Measurements from ENCODE around the gene GRP.

The GRP gene

DNA sequence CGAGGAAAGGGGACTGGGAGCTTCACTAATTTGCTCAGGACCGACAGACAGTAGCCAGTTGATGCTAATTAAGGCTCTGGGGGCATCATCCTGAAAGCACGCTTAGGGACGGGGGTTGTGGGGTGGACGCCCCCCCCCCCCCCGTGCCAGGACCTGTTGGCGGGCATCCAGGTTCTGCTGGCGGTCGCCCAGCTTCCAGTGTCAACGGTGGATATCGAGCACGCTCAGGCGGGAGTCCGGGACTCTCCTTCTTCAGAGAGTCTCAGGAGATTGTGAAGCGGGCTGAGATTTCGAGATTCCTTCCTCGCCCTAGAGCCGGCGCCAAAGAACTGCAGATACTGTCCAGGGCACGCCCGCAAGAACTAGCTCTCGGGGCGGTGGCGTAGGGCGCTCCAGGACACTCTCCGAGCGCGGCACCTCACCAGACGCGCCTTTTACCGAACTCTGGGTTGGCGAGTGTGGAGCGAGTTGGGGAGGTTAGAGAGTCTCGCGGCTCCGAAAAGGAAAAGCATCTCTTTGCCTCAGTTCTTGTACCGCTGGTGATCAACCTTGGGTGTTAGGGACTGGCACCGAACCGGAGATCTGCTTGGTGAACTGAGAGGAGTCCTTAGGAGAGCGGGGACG lies 47.7 kb downstream of the GRP start:
- DNase-seq (ENCODE audit: low read depth in 2 of 2), result no peak

DNA sequence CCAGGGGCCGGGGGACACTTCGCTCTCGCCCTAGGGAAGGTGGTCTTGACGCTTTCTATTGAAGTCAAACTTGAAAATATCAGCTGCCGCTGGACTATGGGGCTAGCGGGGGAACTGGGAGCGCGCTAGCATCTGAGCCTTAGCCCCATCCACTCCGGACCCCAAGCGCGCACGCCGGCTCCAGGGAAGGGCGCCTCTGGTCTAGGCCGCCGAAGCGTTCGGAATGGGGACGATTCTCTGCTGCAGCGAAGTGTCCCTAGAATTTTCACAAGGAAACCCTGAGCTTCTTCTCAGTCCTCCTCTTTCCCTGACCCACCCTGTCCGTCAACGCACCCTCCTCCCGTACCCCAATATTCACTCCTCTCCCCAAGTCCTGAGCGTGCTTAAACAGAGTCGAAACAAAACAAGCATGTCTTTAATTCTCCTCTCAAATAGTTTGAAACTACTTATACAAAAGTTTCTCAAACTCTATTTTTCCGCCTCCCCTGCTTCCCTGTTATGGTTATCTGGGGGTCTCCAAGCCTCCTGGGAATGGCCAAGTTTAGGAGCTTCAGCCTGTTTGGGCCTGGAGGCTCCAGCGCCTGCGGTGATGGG lies 48.3 kb downstream of the GRP start:
- DNase-seq (ENCODE audit: low read depth in 2 of 2), result no peak

DNA sequence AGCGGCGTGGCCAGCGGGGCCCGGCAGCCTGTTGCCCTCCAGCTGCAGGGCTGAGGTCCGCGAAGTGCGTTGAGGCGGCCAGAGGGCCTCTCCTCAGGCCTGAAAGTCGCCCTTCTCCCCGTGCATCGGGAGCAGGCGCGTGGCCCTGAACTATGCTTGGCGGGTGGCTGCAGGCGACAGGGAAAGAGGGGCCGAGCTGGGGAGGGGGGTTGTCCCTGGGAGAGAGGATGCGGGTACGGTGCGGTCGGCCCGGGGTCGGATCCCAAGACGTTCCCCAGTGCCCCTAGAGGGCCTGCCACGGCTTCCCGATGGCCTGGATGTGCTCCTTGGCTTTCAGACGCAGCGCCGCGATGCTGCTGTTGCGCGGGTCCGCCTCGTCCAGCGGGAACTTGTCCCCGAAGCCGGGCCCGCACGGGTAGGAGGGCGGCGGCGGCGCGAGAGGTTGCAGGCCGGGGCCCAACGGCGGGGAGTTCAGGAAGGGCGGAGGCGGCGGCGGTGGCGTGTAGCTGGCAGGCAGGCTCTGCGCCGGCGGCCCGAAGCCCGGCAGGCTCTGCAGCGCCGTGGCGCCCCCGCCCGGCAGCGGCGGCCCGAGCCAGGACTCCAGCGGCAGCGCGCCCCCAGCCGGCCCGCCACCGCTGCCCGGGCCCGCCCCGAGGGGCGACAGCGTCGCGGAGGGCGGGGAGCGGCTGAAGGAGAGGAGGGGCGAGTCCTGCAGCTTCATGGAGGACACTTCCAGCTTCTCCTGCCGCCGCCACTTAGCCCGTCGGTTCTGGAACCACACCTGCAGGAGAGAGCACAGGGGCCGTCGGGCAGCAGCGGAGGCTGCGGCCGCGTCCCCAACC lies 49.0 kb downstream of the GRP start:
- no peak for DNase-seq (ENCODE audit: low read depth in 2 of 2)

DNA sequence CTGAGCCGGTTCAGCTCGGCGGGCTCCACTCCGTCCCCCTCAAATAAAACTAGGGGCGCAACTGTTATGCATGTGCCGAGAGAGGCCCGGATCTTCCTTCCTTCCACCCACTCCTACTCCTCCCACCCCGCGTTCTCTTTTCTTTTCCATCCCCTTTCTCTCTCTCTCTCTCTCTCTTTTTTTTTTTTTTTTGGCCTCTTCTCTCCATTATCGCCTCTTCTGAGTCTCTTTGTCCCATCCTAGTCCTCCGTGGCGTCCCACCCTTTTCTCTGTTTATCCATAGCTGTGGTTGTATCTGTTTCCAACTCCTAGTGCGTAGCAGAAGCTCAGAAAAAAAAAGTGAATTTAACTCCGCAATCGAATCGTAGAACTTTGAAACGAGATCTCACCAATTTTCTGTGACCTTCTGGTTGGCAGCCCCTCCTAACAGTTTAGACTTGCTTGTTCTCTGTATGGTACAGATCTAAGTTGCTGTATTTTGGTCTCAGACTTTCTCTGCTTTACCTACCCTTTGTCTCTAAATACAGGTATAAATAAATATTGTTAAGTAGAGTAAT lies 49.7 kb downstream of the GRP start:
- DNase-seq (ENCODE audit: low read depth in 2 of 2), result no peak

DNA sequence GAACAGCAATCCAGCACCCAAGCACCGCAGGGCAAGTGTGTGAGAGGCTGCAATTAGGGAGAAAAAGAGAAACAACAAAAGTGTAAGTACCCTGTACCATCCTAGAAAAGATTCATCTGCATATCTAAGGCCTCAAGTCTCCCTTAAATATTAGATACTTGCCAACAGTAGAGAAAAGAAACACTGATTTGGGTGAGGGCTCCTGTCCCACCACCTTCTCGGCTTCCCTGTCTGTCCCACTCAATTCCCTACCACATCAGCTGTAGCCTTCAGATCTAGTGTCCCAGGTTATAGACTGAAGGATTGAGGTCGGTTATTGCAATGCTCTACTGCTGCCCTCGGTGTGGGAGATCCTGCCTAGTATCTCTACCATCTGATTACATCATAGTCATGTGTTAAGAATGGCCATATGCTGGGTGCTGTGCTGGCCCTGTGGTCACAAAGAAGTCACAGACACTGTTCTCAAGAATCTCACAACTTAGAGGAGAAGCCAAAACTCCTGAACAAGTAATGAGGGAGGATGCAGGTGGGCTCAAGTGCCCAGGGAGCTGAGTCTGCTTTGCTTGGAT lies 50.8 kb downstream of the GRP start:
- DNase-seq (ENCODE audit: low read depth in 2 of 2), result no peak

DNA sequence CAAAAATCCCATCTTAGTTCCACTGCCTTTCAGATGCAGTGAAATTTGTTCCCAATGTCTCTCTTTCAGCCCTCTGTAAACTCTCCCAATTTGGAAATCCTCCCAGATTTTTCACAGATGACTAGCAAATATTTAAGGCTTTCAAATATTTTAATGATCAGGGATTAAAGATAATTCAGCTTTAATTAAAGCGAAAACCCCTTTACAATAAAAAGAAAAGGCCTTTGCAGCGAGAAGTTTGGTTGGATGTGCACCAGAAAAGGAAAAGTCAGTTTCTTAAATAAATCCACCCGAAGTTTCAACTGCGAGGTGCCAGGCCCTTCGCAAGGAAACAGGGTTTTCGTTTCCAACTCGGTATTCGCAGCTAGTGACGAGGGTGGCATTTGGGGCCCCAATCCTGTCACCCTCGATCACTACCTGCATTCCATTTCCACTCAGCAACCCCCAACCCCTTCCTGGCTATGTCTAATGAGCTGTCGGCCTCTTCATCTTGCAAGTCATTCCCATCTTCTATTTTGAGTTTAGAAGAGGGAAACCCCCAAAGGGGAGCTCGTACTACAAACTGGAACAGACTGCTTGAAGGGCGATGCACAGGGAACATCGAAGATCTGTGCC lies 51.8 kb downstream of the GRP start:
- DNase-seq (ENCODE audit: low read depth in 2 of 2), result no peak

DNA sequence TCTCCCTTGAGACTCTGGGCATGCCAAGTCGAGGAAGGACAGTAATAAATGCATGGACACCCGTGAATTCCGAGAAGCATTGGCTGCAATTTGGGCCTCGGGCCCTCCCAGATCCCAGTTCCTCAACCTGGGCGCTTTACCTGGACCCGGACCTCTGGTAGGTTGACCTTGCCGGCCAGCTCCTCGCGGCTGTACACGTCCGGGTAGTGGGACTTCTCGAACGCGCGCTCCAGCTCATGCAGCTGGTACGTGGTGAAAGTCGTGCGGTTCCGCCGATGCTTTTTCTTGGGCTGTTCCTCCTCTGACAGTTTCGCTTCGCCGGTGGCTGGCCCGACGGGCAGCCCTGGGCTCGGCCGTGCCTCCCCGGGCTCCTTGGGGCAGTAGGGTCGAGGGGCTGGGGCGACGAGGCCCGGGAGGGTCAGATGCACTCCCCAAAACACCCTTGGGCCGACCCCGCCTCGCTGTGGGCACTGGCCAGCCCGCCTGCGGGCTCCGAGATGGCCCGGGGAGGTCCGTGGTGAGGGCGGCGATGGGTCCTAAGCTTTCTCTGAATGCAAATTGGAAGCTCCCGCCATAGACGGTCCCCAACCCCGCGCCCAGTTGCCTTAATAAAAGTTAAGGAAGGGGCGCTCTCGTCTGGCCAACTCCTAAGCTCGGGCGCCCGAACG lies 52.4 kb downstream of the GRP start:
- no peak for DNase-seq (ENCODE audit: low read depth in 2 of 2)

DNA sequence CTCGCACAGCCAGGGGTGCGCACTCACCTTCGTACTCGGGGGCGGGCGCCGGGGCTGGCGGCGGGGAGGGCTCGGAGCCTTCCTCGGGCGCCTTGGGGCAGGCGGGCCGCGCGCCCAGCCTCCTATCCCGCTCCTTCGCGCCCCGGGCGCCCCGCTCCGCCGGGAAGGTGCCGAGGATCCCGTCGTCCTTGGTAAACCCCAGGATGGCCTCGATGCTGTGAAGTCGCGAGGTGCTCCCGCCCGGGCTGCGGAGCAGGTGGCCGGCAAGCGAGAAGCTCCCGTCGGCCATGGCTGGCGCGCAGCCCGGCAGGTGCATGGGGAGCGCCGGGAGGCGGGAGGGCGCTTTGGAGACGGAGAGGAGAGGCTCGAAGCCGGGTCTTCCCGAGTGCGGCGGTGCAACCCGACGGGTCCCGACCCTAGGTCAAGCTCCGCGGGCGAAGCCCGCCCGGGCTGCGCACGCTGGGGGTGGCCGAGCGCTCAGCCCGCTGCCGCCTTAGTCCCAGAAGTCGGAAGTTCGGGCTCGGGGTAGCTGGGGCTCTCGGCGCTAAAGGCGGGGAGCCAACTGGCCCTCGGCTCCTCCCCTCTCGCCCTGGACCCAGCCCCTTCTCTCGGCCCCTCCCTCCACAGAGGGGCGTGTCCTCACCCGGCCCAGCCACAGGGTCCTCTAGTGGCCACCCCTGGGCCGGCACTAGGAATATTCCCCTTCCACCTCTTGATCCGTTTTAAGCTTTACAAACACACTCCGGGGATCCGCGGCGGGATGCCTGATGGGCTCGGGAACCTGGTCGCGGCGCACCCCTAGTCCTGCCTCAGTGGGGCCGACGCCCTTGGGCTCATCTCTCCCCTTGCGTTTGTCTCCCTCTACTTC lies 53.2 kb downstream of the GRP start, which contains the start of gene RAX:
RAX (minus strand) TSS at position 564 of the 868 bp plus-strand sequence; CDS start at position 316, 248 bp downstream.
- DNase-seq (ENCODE audit: low read depth in 2 of 2), result no peak

DNA sequence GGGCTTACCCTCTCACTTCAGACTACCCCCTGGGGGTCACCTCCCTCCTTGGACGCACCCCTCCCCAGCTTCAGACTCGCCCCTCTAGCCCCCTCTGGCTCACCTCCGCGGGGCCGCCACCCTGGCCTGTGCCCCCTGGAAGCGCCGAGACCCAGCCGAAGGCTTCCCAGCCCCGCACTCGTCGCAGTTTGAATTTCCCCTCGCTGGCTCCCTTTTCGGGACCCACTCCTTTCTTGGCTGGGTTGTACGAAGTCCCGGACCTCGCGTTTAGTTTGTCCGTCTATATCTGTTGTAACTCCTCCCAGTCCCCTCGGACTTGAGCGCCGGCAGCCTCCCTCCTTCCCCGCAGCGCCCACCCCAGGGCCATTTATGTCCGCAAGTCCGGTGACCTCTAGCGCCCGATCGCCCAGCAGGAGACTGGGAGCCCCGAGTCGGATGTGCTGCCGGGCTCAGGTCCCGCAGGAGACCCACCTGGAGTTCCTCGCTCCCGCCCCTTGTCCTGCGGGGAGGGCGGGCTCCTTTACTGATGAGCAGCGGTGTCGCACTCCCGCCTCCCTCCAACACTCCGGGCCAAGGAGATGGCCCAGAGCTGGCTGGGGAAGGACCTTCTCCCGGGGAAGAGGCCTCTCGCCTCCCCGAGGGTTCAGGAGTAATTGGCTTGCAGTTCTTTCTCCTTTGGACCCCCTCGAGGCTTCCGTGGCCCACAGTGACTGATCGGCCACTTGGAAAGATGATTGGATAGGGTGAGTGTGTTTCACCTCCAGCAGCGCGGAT lies 54.0 kb downstream of the GRP start:
- DNase-seq (ENCODE audit: low read depth in 2 of 2), result no peak

DNA sequence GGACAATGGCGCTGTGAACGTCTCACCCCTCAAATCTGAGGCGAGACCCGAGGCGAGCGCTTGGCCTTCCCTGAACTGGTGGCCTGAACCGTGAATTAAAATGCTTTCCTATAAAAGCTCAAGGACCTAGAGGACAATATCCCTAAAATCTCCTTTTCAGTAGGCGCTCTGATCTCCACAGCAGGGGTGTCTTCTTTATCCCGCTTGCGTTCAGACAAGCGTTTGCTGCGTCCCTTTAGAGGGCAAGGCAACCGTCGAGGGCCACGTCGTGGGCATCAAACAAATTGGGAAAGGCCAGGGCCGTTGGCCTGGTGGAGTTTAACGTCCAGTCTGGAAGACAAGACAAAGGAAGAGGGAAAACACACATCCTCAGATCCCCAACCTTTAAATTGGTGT lies 54.6 kb downstream of the GRP start:
- no peak for DNase-seq (ENCODE audit: low read depth in 2 of 2)

DNA sequence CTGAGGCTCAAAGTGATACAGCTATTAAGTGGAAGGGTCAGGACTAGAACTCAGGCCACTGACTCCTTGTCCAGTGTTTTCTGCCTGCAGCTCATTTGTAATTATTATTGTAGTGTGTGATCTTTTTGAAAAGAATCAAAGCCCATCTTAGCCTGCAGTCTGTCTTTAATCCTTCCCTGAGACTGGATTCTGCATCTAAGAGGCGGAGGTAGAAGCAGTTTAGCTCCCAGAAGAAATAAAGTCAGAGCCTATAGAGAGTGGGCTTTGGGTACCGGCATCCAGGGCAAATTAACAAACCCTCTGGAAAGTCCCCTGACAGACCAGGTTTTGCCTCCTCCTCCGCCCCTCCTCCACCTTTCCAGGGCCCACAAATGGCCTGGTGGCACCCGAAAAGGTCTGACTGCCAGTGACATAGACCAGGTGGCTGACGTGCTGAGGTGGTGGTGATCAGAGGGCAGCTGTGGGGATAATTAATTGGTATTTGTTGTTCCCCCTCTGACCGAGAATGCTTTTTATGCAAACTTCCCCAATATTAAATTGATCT lies 55.5 kb downstream of the GRP start:
- DNase-seq (ENCODE audit: low read depth in 2 of 2), result no peak

DNA sequence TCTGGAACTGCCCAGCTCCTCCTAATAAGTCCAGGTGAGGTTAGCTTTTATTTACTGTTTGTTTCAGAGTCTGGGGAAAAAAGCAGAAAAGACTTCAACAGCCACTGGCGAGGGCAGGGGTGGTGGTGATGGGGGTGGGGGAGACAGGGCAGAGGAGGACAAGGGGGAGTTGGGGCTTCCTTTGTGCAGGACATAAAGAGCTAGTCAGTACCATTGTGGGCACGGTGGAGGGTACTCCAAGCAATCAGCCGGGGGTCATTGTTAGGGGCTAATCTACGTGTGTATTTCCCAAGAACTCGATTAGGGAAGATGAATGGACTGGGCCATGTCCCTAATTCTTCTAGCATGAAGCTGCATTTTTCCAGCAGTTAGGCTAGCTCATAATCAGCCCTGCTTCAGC lies 56.1 kb downstream of the GRP start:
- DNase-seq (ENCODE audit: low read depth in 2 of 2), result no peak

DNA sequence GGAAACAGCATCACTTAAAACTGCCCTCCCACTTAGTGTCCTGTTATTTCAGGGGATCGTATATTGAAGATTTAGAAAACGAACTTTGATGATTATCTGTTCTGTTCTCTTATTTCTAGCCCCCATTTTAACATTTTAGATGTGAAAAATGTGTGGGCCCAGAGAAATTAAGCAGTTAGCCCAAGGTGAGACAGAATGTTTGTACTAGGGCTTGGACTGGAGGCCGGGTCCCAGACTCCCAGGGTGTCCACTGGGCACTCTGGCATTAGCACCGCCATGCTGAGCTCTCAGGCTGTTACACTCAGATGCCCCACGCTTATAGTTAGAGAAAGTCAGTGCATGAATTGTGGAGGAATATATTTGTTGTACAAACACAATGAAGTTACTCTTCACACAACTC lies 58.8 kb downstream of the GRP start:
- DNase-seq (ENCODE audit: low read depth in 2 of 2), result no peak

DNA sequence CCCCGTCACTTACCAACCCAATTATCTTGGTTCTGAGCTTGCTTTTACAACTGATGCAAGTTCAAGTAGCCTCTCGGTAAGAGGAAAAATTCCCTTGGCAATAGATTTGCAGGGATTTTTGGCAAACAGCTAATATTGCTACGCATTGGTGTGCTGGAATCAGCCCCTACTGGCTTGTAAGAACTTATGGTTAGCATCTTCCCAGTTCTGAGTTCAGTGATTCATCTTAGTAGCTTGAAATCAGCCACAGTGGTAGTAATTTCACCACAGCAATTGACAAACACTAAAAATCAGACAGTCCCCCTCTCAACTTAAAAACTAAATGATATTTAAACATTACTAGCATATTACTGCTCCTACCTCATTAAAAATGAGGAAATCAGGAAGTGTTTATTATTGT lies 59.2 kb downstream of the GRP start:
- no peak for DNase-seq (ENCODE audit: low read depth in 2 of 2)

DNA sequence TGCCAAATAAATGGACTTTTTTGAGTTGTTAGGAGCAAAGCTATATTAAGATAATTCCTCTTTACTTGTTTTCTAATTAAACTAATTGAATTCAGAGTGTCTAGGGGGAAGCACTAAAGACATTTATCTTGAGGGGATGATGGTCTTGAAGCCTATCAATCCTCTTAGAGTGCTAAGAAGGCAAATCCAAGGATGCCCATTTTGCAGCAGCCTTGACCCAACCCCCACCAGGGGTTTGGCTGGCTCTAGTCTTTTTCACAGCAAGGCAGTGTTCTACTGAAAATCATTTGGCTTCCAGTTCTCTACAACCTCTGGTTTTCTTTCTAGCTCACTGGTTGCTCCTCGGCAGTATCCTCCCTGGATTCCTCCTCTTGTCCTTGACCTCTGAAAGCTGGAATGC lies 59.8 kb downstream of the GRP start:
- DNase-seq (ENCODE audit: low read depth in 2 of 2), result no peak
